DMS 273 (cell line): Measurements from ENCODE around the gene NRBP1.

Experiments used
- DNase-seq: peaks from one replicate; lab custom pipeline; 2025; ENCODE audit not compliant: unreplicated experiment; lab: John Stamatoyannopoulos, UW

The NRBP1 gene

DNA sequence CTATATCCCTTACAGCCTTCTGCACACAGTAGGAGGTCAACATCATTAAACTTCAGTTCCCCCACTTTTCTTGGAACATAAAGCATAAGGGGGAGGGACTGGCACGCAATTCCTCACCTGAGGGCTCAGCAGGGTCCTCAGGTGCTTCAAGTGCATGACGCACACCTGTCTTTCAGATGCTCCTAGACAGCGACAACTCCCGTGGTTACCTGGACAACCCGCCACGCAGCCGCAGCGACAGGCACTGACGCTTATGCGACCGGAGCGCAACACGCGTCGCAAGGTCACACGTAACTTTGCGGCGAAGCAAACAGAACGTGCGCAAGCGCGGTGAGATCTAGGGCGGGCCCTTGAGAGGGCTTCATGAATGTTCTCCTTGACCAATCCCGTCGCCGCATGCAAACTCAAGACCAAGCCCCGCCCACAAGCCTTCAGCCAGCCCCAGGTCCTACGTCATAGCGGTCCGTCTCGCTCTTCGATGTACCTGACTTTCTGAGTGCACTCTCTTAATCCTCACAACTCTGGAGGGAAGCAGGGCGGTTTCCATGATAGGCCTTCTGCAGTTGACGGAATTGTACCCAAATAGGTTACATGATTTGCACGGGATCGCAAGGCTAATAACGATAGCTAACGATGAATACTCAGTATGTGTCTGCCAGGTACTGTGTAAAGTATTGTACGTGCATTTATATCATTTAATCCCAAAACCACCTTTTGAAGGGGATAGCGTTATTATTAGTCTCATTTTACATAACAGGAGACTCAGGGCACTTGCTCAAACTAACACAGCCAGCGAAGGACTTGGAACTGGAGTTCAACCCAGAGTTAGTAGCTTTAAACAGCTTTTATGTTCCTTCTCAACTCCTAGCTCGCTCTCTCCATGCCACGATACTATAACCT, 61.3 kb downstream of the NRBP1 start, which contains the start of gene IFT172:
Gene IFT172 (minus strand): TSS at position 246 of the 900 bp plus-strand sequence. CDS start 90 bp downstream, at position 156.
- peak; percentile 99 for DNase-seq
